Measurements from ENCODE around the gene TST.

- TF ChIP-seq CTCF (IDR thresholded peaks at IDR 0.05), result no peak
- no peak for TF ChIP-seq EZH2 (IDR thresholded peaks at IDR 0.05)
Measured at GRCh38 chr22:36961626-36962025, 57.6 kb downstream of the TST start.
